Stomach (tissue), 9 donors: ENCODE measurements around the gene CTDSPL. TPM values are rescaled to one million over a fixed set of nuclear protein-coding genes. Genes with fewer than 3 reads are reported as not detected.

Experiments used
- DNase-seq, 2 donors: peaks; one replicate each; pipeline versions ENCODE4 v3.0.0 to v3.0.0-alpha.2; 2013 to 2019
- H3K27ac ChIP-seq, 5 donors: fragments of 200-600 bp in 4 of 5; sonication (generic) in 4 of 5; one replicate each; pipeline ENCODE4 v1.5.1; 2013 to 2019; ENCODE audit warnings: mild to moderate bottlenecking in 1 of 5, moderate library complexity in 1 of 5
- H3K27me3 ChIP-seq, 3 donors: fragments of 200-600 bp; sonication (generic); one replicate each; pipeline ENCODE4 v1.5.1; 2017 to 2019; ENCODE audit warnings: mixed run types in 1 of 3
- H3K36me3 ChIP-seq, 4 donors: fragments of 200-600 bp; sonication (generic); 1 replicate in 3 of 4; 2 replicates in 1 of 4; pipeline ENCODE4 v1.5.1; 2016 to 2019
- H3K4me1 ChIP-seq, 4 donors: fragments of 200-600 bp; sonication (generic); one replicate each; pipeline ENCODE4 v1.5.1; 2016 to 2019
- H3K4me3 ChIP-seq, 4 donors: fragments of 200-600 bp; sonication (generic) in 3 of 4; one replicate each; pipeline ENCODE4 v1.5.1; 2016 to 2019; ENCODE audit warnings: mild to moderate bottlenecking in 1 of 4
- H3K9me3 ChIP-seq, 4 donors: fragments of 200-600 bp; sonication (generic); one replicate each; pipeline ENCODE4 v1.5.1; 2016 to 2019
- CTCF ChIP-seq, 7 experiments: fragments of 450-650 bp in 4 of 7; fragments of 200-600 bp in 3 of 7; sonication (generic) in 3 of 7; IDR thresholded peaks; one replicate each; pipeline ENCODE4 v1.5.1; 2016 to 2019; ENCODE audit warnings: antibody characterized with exemption in 7 of 7, control low read depth in 2 of 7, mild to moderate bottlenecking in 1 of 7
- EP300 ChIP-seq: sonication (generic); formaldehyde crosslinking; IDR thresholded peaks from one replicate; pipeline ENCODE4 v1.6.1; 2017; ENCODE audit warnings: antibody characterized with exemption
- POLR2A ChIP-seq, 4 donors: fragments of 450-650 bp; IDR thresholded peaks; one replicate each; pipeline ENCODE4 v1.6.1; 2016; ENCODE audit warnings: antibody characterized with exemption in 4 of 4, control low read depth in 2 of 4, mild to moderate bottlenecking in 1 of 4, moderate library complexity in 1 of 4
- POLR2AphosphoS5 ChIP-seq, 3 donors: sonication (generic); formaldehyde crosslinking; IDR thresholded peaks; one replicate each; pipeline ENCODE4 v1.6.1; 2016; ENCODE audit warnings: antibody characterized with exemption in 3 of 3
- WGBS, 5 donors: extraction: QIAGEN DNeasy Blood & Tissue Kit in 3 of 5; methylation state at CpG; one replicate each; pipeline versions ENCODE4 v1.1.5 to v1.1.7; 2013 to 2018; 5-methylcytosine and 5-hydroxymethylcytosine counted together
- intact Hi-C: fragments of 100-400 bp; cut with DNase I; formaldehyde crosslinking; loops from one replicate; pipeline ENCODE4 v1.15.1; 2023; ENCODE audit warnings: low total_unique reads
- polyA plus RNA-seq, 3 donors: library from polyadenylated mRNA; stranded (reverse); fragments of 200-250 nt; gene quantifications; one replicate each; pipeline ENCODE4 v1.2.3, GENCODE V29; 2013
- total RNA-seq, 5 donors: library from RNA; depleted of rRNA; stranded (reverse); fragments of >200 nt; gene quantifications; one replicate each; pipeline versions ENCODE4 v1.1.0 to v1.2.3, GENCODE V29; 2014 to 2016
- donor health status: healthy with polysubstance abuse.
- donor health status: Bipolar disorder and iron deficiency.
- donor health status: healthy.

The CTDSPL gene
- total and polyA plus RNA-seq, 8 donors, result 13.4 to 54.9 (median 30.2) TPM

- H3K4me3 ChIP-seq, result no peak overlapping the region
- no peaks in the 10 kb centered on the region for H3K27me3 ChIP-seq
- peaks cover 19 to 74% (median 63%) of the 10 kb centered on the region in 4 donors for H3K36me3 ChIP-seq
- H3K9me3 ChIP-seq, result no peaks in the 10 kb centered on the region
- peaks cover 0 to 7% (median 2%) of the 10 kb centered on the region in 4 donors for H3K4me1 ChIP-seq
- DNase-seq, result no peak
- WGBS, 5 donors, result 83 to 94% (median 90%) methylated on average over 8 of the region's 8 CpGs
- peak overlapping the region in 1 of 5 donors; percentile 21 for H3K27ac ChIP-seq
- intact Hi-C loops, result no loop called here
- TF ChIP-seq CTCF (IDR thresholded peaks at IDR 0.05) (no peak), EP300 (no peak), POLR2AphosphoS5 (IDR thresholded peaks at IDR 0.05) (no peak), POLR2A (IDR thresholded peaks at IDR 0.05) (no peak)
Measured at GRCh38 chr3:37979541-37980461, 118.1 kb downstream of the CTDSPL start.

GRCh38 chr3:37980462-37981347 lies 119.0 kb downstream of the CTDSPL start:
- Histone ChIP-seq H3K4me3 (no peak overlapping the region), H3K27me3 (no peaks in the 10 kb centered on the region), H3K9me3 (no peaks in the 10 kb centered on the region), H3K36me3 (peaks cover 21 to 67% (median 58%) of the 10 kb centered on the region in 4 donors), H3K27ac (no peak overlapping the region), H3K4me1 (peaks cover 6 to 14% (median 10%) of the 10 kb centered on the region in 4 donors)
- intact Hi-C loops, result no loop called here
- TF ChIP-seq POLR2AphosphoS5 (IDR thresholded peaks at IDR 0.05) (no peak), EP300 (no peak), CTCF (IDR thresholded peaks at IDR 0.05) (no peak), POLR2A (IDR thresholded peaks at IDR 0.05) (no peak)
- no peak for DNase-seq
- 84 to 90% (median 87%) methylated on average over 13 to 14 of the region's 14 CpGs for WGBS, 5 donors

- Histone ChIP-seq H3K4me3 (no peak overlapping the region), H3K9me3 (no peaks in the 10 kb centered on the region), H3K27me3 (no peaks in the 10 kb centered on the region), H3K4me1 (peaks cover 12 to 20% (median 16%) of the 10 kb centered on the region in 4 donors), H3K36me3 (peaks cover 21 to 61% (median 52%) of the 10 kb centered on the region in 4 donors), H3K27ac (no peak overlapping the region)
- DNase-seq, result no peak
- intact Hi-C loops, result no loop called here
- TF ChIP-seq POLR2A (IDR thresholded peaks at IDR 0.05) (no peak), POLR2AphosphoS5 (IDR thresholded peaks at IDR 0.05) (no peak), EP300 (no peak), CTCF (IDR thresholded peaks at IDR 0.05) (no peak)
- WGBS, 5 donors, result 86 to 100% (median 93%) methylated on average over 2 of the region's 2 CpGs
Measured at GRCh38 chr3:37981348-37981664, 119.6 kb downstream of the CTDSPL start.

GRCh38 chr3:37982331-37982730 lies 120.7 kb downstream of the CTDSPL start:
- TF ChIP-seq POLR2A (IDR thresholded peaks at IDR 0.05) (no peak), CTCF (IDR thresholded peaks at IDR 0.05) (no peak)
- no peak overlapping the region for H3K4me3 ChIP-seq
- no peak overlapping the region for H3K27ac ChIP-seq
- H3K9me3 ChIP-seq, result no peaks in the 10 kb centered on the region
- no peaks in the 10 kb centered on the region for H3K27me3 ChIP-seq
- peaks cover 20 to 29% (median 23%) of the 10 kb centered on the region in 4 donors for H3K4me1 ChIP-seq
- DNase-seq, result no peak
- 26 to 57% (median 37%) methylated on average over 1 of the region's 1 CpG for WGBS, 5 donors
- intact Hi-C loops, result no loop called here
- H3K36me3 ChIP-seq, result peaks cover 16 to 51% (median 42%) of the 10 kb centered on the region in 4 donors
